ENCODE measurements around the gene ALK.
A peak's percentile ranks its signal among the peaks of the same experiment; 100 is the strongest.

Gene ALK

DNA sequence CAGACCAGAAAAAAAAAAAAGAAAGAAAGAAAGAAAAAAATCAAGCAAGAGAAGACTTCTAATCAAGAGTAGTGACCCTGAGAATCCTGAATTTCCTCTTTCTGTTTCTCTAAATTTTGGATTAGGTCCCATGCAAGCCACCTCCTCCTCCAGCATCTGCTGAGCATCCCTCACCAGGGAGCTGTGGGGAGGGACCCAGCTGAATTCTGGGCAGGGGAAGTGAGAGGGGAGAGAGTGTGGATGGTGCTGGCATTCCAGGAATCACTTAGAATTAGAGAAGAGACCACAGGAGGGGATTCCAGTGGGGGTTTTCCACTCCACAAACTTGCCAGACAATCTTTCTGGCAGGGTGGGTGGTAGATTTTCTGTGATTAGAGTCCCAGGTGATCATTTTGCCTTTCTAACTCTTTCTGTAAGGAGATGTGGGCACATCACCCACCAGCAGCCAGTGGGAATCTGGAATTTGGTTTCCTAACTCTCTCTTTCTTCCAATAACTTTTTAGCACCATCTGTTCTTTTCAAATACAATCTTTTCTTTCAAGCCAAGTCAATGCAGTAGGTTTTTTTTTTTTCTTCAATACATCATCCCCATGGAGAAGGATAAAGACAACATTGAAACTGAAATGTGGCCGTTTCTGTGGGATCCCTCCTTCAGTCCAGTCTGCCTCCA, 526.9 kb downstream of the ALK start:
- DNase-seq = no peak

DNA sequence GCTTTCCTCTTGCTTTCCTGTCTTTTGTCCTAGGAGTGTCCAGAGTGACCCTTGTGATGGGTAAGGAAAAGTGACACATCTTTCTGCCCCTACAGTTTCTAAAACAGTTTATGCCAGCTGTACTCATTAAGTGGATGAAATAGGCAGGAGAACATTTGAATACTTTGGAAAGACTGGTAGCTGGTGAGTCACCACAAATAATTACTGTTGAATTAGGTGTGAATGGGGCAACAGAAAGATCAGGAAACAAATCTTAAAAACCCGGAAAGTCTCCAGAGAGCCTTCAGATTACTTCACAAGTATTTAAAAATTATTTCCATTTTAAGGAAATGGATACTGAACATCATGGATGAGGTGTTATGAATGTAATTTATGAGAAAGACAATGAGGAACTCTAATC, 527.7 kb downstream of the ALK start:
- DNase-seq = no peak

DNA sequence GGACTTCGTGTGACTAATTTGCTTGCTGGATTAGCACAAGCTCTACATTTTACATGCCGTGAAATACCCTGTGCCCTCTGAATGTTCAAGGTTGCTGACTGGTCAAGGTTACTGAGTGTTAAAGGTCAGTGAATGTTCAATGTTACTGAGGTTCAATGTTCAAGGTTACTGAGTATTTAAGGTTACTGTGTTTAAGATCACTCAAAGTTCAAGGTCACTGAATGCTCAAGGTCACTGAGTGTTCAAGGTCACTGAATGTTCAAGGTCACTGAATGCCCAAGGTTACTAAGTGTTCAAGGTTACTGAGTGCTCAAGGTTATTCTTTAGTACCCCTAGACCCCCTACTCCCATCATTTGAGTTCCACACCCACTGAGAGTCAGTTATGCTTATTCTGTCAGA, 528.6 kb downstream of the ALK start:
- DNase-seq = no peak

DNA sequence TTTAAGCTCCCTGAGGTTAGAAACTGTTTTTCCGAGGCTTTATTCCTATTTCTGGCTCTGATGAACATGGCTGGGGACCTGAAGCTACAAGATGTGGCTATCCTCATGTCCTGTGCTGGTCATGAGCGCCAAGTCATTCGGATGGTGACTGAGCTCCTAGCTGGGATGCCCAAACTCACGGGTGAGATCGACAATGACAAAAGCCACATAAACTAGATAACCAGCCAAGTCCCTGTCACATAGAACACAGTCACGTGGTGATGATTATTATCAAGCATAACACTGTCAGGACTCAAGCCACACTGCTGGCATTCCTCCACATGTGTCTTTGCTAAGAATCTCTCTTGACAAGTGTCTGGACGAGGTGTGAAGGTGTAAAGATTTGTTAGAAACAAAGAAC, 531.2 kb downstream of the ALK start:
- DNase-seq = no peak

DNA sequence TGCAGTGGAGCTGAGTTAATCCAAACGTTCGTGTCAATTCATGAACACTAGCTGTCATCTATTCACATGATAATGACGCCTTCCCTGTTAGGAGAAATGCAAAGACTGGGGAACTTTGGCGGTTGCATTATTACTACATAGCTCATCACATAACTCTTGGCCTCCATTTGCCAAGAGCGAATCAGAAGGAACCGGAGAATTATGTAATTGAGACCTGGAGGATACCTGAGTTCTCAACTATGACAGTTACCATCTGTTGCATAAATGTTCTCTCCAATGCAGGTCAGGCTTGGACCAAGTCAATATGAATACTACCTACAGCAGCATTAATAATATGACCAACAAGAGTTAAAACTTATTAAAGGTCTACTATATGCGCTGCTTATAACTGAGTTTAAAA, 531.7 kb downstream of the ALK start:
- DNase-seq = no peak

DNA sequence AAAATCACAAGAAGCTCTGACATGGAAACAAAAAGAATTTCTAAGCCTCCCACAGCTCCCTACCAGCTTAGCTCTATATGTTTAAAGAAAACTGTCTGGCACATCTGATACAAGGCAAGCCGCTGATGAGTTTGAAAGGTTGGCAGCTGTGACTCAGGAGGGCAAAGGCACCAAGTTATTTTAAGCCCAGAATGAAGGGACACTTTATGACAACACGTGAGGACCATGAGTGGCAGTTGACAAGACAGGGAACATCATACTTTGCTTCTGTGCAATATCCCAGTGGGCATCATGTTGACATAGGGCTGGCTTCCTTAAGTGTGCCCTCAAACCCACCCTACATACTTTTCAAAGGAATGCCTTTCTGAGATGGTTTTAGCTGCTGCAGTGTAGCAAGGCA, 533.3 kb downstream of the ALK start:
- no peak for DNase-seq

DNA sequence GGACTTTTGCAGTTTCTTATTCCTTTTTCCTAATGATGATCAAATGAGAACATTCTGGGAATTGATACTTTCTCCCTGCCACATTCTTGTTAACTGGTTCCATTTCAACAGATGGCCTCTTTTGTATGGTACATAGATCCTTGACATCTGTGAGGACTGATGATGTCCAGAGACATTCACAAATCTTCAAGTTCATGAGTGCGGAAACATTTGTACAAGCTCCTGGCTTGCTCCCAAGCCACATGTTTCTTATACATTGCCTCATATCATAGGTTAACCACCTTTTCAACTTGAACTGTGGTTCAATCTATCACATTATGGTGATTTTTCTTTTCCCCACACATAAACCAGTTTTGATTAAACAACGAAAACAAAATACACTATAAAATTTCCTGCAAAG, 538.9 kb downstream of the ALK start:
- DNase-seq = no peak

DNA sequence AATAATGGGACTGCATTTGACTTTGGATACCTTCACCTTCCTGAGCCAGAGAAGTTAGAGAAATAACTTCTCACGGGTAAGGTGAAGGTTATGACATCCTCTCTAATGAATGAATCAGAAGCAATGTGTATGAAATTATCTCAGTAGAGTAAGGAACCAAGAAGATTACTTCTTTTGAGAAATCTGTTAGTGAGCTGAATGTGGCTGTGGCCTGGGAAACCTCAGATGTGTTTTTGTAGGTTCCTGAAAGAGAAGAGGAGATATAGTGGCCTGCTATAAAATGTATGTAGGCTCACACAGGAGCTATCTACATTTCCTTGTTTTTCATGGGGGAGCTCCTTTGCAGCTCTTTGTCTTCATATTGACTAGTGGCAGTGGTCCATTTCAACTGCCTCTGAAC, 543.6 kb downstream of the ALK start:
- no peak for DNase-seq

DNA sequence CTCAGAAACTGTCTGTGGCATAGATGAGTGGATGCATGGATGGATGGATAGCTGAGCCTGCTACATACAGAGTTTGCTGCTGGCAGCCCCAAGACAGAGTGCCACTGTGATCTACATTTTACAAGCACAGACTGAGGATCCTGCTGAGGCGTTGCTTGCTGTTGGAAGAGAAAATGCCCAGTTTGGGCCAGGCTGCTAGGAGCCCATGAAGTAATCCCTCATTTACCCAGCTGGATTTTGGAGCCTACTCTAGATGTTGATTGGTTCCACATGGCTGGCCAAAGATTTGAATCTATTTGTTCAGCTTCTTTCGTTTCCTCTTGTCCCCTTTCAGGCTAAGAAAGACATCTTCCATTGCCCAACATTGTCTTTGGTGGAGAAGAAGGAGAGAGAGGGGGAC, 544.8 kb downstream of the ALK start:
- DNase-seq = no peak

DNA sequence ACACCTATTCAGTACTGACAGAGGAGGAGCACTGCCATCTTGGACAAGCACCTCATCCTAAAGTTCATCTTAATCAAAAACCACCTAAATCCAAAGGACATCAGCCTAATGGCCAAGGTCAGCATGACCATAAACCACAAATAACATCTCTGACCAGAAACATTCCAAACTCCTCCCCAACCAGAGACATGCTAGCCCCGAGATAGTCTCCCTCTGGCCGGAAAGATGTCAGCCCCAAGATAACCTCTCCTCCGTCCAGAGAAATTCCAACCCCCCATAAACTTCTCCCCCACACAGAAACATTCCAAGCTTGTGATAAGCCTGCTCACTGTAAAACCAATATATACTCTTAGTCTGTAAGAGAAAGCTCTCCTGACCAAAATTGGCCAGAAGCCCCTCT, 545.5 kb downstream of the ALK start:
- DNase-seq = no peak

DNA sequence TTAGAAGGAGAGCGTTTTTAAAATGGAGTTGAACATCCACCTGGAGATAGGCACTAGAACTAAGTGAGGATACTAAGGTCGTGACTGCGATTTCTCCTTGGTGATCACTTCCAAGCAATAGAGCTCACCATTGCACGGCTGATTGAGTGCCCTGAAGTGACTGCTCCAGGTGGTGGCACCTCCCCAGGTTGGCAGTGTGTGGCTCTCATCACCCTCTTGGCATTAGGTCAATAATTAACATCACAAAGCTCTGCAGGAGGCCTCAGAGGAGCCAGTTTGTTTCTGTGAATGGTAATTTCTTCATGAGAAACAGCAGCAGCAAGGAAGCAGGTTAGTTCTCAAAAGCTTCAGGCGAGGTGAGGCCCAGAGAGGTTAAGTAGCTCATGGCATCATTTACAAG, 546.6 kb downstream of the ALK start:
- DNase-seq = peak; percentile 10

DNA sequence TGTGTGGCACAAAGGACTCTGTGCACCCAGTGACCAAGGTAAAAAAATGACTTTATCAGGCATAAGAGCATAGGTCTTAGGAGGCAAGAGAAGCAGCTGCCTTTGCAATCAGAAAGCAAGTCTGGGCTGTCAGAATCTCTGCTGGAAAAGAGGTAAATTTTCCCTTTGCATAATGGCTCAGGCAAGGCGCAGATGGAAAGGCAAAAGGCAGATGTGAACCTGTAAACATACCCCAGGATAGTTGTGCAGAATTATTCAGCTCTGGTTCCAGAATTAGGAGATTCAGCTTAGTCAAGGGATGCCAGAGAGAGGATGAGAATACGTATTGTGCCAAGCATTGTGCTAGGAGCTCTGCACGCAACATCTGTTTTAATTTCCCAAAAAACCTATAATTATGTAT, 547.5 kb downstream of the ALK start:
- no peak for DNase-seq

DNA sequence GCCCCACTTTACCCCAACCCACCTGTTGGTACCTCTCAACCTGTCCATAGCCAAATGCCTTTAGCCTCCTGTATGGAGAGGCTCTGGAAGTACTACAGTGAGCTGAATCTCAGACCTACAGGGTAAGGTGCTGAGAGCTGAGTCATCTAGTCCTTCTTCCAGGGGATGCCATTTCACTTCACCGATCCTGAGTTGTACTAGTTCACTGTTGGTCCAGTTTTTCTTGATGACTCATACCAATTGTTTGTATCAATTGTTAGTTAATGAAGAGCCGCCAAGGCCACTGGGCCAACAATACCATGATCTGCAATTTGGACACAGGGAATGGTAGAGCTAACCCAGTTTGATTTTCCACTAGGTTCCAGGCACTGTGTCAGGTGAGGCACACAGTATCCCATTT, 549.2 kb downstream of the ALK start:
- no peak for DNase-seq

DNA sequence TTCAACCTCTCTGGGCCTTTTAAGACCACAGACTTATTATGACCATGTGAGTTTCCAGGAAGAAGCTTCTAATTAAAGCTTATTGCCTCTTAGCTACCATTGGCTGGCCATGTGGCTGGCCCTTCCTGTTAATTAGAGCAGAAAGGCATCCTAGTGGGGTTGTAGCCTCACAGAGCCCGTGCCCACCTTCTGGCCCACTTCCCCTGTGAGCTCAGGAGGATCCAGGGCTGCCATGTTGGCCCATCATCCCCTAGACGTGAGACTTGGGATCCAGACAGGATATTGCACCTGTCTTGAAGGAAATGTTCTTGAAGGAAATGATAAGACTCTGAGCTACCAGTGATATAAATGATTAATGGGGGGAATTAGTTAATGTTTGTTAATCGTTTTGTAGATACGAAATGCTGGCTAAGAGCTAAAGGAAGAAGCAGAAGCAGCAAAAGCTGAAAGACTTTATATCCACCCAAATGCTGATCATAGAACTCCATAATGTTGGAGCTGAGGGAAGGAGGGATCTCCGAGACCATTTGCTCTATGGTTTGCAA, 550.7 kb downstream of the ALK start:
- no peak for DNase-seq

DNA sequence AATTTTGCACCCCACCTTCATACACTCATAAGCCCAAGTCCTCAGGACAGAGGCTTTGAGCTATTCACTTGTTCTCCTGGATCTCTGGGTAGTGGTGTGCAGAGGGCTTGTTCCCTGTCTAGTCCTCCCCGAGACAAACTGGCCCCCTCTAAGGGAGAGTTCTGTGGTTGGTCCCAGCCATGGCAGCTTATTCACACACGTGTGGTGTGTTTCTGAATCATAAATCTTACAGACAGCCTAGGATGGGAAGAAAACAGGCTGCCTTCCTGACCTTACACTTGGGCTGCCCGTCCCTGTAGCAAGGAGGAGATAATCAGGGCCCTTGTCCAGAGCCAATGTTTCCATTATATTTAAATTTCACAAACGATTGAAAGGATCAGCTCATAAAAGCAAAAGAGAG, 551.2 kb downstream of the ALK start:
- no peak for DNase-seq

DNA sequence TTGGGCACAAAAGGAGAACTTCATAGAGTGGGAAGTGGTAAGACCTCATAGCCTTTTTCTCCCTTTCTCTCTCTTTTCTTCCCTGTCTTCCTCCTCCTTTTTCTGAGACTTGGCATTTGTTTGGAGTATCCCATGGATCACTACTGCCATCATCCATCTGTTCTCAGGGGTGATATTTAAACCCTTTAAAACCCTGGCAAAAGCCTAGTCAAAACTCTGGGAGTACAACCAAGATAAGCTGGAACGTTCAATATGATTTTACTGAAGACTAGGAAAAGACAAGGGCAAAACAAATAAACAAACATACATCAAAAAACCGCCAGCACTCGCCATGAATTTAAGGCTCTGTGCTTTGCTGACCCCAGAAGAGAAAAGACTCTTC, 552.7 kb downstream of the ALK start:
- DNase-seq = no peak

DNA sequence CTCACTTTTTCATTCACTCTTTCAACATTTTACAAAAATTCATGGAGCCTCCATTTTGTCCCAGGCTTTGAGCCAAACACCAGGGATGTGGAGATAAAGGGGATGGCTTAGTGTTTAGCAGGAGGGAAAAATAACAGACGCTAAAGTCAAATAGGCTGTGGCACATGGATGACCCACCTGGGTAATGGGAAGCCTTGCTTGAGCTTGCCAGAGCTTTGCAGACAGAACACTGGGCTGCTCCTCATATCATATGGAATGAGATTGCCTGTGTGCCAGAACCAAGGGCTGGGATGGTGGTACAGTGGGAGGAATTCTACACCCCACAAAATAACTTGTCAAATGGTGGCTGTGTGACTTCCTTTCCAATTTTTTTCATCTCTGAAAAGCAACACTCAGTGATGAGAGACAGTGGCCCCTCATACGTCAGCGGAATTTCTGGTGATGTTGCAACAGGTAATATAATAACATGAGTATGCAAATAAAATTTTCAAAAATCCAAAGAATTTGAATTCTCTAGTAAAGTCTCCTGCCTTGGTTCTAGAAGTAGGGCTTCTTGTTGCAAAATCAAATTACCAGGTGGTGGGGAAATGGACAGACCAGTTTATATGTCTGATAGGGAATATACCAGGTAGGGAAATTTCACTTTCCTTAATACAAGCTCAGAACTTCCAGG, 553.3 kb downstream of the ALK start:
- no peak for DNase-seq

DNA sequence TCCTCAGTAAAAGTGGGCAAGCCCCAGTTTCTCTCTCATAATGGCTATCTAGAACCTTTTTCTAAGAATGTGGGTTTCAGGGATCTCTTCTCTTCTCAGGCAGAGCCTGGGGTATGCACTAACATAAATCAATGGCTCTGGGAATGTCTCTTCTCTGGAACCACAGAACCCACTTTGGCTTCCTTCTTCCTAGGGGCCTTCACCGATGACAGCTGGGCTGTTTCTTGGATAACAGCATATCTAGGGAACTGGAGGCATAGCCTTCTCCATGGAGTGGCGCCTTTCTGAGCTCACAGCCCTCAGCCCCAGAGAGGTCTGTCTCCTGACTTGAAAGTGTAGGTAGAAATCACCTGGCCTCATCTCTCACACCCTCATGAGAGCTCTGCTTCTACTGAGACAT, 558.3 kb downstream of the ALK start:
- no peak for DNase-seq

DNA sequence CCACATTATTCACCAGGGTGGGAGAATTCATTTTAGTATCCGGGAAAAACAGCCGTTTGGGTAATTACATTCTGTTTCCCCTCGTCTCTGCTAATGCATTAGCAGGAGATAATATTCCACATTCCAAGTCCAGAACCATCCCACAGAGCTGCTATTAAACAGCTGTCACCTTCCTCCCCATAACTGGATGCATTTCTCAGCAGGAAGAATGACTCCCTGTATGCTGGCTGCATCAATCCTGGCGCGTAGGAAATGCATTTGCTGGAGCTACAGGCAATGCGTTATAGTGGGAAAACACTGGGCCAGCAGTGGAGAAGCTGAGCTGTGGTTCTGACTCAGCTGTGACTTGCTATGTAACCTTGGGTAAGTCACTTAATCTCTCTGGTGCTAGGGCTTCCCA, 560.2 kb downstream of the ALK start:
- no peak for DNase-seq

DNA sequence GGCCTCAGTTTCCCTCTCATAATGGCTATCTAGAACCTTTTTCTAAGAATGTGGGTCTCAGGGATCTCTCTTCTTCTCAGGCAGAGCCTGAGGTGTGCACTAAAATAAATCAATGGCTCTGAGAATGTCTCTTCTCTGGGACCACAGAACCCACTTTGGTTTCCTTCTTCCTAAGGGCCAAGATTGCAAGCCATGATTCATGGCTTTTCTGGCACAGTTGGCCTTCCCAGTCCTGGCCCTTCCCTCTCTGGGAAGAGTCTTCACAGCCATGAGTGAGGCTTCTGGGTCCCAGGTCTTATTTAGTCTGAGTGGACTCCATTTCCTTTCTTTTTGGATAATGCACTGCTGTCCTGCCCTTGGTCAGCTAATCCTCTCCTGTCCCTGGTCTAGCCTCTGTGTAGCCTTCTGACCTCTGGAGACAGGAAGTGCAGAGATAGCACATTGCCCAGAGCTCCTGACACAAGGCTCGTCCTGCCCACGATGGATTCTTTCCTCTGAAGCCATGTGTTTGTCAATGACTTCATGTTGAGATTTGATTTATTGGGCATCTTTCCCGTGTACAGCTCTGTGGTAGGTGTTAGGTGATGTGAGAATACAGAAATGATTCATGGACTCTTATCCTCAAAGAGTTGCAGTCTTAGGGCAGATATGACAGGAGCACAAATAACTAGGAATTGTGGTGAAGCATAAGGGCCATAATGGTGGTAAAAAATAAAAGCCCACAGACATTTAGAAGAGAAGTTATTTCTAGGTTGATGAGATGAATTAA, 561.2 kb downstream of the ALK start:
- no peak for DNase-seq

DNA sequence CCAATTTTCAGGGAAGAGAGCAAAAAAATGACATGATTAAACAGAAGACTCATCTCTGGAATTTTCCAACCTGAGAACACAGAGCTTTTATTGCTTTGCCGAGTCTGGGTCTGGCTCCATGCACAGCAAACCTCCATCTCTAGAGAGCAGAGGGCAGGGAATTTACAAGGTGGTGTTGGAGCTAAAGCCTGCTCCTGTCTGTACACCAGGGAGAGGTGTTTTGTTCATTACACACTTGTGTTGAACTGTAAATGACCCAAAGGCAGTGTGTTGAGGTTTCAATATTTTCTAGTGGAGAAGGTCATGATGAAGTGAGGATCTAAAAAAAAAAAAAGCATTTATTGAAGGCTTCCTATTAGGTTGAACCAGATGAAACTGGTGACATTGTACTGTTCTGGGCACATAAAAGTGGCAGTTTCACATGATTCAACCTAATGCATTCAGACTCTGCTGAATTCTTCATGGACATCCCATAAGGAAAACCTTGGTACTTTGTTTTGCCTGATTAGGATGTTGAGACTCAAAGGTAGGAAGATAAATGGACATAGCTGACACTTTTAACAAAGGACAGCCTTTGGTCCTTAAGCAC, 567.9 kb downstream of the ALK start:
- no peak for DNase-seq

DNA sequence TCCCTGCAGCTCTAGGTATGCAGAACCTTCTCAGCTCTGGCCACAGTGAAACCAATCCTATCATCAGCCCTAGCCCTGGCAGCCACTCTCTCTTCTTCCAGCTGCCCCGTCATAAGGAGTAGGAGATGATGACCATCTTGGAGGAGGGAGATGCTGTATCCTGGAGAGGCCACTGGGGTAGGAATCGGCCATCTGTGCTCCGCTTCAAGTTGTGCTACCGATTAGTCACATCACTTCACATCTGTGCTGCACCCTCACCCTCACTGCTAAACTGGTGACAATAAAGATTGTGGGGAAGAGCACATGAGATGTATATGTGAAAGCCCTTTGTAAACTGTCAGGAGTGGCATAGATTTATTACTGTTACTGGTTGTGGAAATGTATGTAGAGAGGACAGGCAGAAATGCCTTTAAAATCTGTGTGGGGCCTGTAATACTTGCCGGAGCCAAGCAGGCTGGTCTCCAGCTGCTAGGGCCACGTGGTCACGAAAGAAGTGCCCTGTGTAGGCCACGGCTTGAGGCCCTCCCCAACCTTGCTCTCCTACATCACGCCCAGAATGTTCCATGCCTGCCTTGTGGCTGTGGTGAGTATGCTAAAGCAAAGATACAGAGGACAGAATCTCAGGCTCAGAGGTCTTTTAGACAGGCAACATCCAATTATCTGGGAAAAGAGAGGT, 569.3 kb downstream of the ALK start:
- no peak for DNase-seq

DNA sequence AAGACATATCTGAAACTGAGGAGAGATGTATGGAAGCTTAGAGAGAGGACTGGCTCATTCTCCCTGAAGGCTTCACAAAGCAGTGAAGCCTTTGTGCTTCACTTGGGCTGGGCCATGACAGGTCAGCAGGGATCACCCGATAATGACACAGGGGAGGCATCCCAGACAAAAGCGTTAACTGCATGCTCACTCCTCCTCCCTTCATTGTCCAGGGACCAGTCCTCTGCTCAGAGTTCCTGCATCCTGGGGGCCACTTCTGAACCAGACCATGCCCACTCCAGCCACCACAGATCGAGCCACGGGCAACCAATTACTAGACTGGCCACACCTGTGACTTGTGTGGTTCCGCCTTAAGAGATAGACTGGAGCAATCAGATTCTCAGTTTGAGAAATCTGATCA, 570.1 kb downstream of the ALK start:
- DNase-seq = no peak

All from NCI-H2029 (cell line).